Measurements from ENCODE around the gene NDUFS5.
"Not testable (repeated sequence)": the region's sequence is repeated elsewhere in the genome, so short reads cannot be mapped to it uniquely, and the experiment has no call there.

NDUFS5 gene

GRCh38 chr1:39001516-39002421 lies 24.4 kb upstream of the NDUFS5 start:
- DNase-seq (ENCODE audit: low spot score in 2 of 2) (no peak), ATAC-seq (ENCODE audit: low read depth) (no peak)
- H3K36me3 Mint-ChIP-seq = peaks cover 32% of the 10 kb centered on the region
- peaks cover 9% of the 10 kb centered on the region for H3K4me1 Mint-ChIP-seq
- no peaks in the 10 kb centered on the region for H3K9me3 Mint-ChIP-seq
- H3K4me3 Mint-ChIP-seq = no peak overlapping the region
- H3K27me3 Mint-ChIP-seq = no peaks in the 10 kb centered on the region
- peak overlapping the region; percentile 28 for H3K27ac Mint-ChIP-seq

GRCh38 chr1:39003281-39003680 lies 22.9 kb upstream of the NDUFS5 start:
- H3K27ac Mint-ChIP-seq = no peak overlapping the region
- DNase-seq (ENCODE audit: low spot score in 2 of 2) (no peak), ATAC-seq (ENCODE audit: low read depth) (no peak)
- H3K27me3 Mint-ChIP-seq = no peaks in the 10 kb centered on the region
- peaks cover 6% of the 10 kb centered on the region for H3K4me1 Mint-ChIP-seq
- no peaks in the 10 kb centered on the region for H3K9me3 Mint-ChIP-seq
- H3K36me3 Mint-ChIP-seq = peaks cover 33% of the 10 kb centered on the region
- H3K4me3 Mint-ChIP-seq = no peak overlapping the region

GRCh38 chr1:39003794-39004193 lies 22.4 kb upstream of the NDUFS5 start:
- peaks cover 36% of the 10 kb centered on the region for H3K36me3 Mint-ChIP-seq
- H3K27me3 Mint-ChIP-seq = no peaks in the 10 kb centered on the region
- ATAC-seq (ENCODE audit: low read depth) (no peak), DNase-seq (ENCODE audit: low spot score in 2 of 2) (no peak)
- H3K9me3 Mint-ChIP-seq = no peaks in the 10 kb centered on the region
- no peak overlapping the region for H3K27ac Mint-ChIP-seq
- H3K4me3 Mint-ChIP-seq = no peak overlapping the region
- H3K4me1 Mint-ChIP-seq = peaks cover 6% of the 10 kb centered on the region

GRCh38 chr1:39006287-39006686 lies 19.9 kb upstream of the NDUFS5 start:
- Mint-ChIP-seq H3K9me3 (no peaks in the 10 kb centered on the region), H3K27me3 (no peaks in the 10 kb centered on the region), H3K36me3 (peaks cover 30% of the 10 kb centered on the region), H3K4me1 (peaks cover 3% of the 10 kb centered on the region), H3K4me3 (no peak overlapping the region), H3K27ac (peak overlapping the region; percentile 68)
- ATAC-seq (ENCODE audit: low read depth) (no peak), DNase-seq (ENCODE audit: low spot score in 2 of 2) (no peak)

- Mint-ChIP-seq H3K4me1 (no peaks in the 10 kb centered on the region), H3K9me3 (no peaks in the 10 kb centered on the region), H3K4me3 (no peak overlapping the region), H3K27ac (peak overlapping the region; percentile 68), H3K27me3 (no peaks in the 10 kb centered on the region), H3K36me3 (peaks cover 28% of the 10 kb centered on the region)
- DNase-seq (ENCODE audit: low spot score in 2 of 2) (no peak), ATAC-seq (ENCODE audit: low read depth) (no peak)
Measured at GRCh38 chr1:39006726-39007645, 19.2 kb upstream of the NDUFS5 start.

GRCh38 chr1:39014956-39015355 lies 11.2 kb upstream of the NDUFS5 start:
- not testable (repeated sequence) for H3K4me1 Mint-ChIP-seq; H3K4me3 Mint-ChIP-seq; H3K9me3 Mint-ChIP-seq; DNase-seq (ENCODE audit: low spot score in 2 of 2); H3K36me3 Mint-ChIP-seq; ATAC-seq (ENCODE audit: low read depth); H3K27ac Mint-ChIP-seq; H3K27me3 Mint-ChIP-seq

- H3K27ac Mint-ChIP-seq = no peak overlapping the region
- peaks cover 9% of the 10 kb centered on the region for H3K36me3 Mint-ChIP-seq
- no peaks in the 10 kb centered on the region for H3K27me3 Mint-ChIP-seq
- no peak for ATAC-seq (ENCODE audit: low read depth)
- peaks cover 1% of the 10 kb centered on the region for H3K9me3 Mint-ChIP-seq
- no peaks in the 10 kb centered on the region for H3K4me1 Mint-ChIP-seq
- no peak for DNase-seq (ENCODE audit: low spot score in 2 of 2)
- no peak overlapping the region for H3K4me3 Mint-ChIP-seq
Measured at GRCh38 chr1:39016604-39017171, 9.5 kb upstream of the NDUFS5 start.

GRCh38 chr1:39017266-39017665 lies 8.9 kb upstream of the NDUFS5 start:
- ATAC-seq (ENCODE audit: low read depth) = no peak
- H3K27ac Mint-ChIP-seq = no peak overlapping the region
- H3K36me3 Mint-ChIP-seq = peaks cover 4% of the 10 kb centered on the region
- no peak for DNase-seq (ENCODE audit: low spot score in 2 of 2)
- H3K4me1 Mint-ChIP-seq = no peaks in the 10 kb centered on the region
- H3K27me3 Mint-ChIP-seq = peaks cover 1% of the 10 kb centered on the region
- H3K9me3 Mint-ChIP-seq = peaks cover 1% of the 10 kb centered on the region
- H3K4me3 Mint-ChIP-seq = no peak overlapping the region

- not testable (repeated sequence) for ATAC-seq (ENCODE audit: low read depth); H3K27me3 Mint-ChIP-seq; H3K27ac Mint-ChIP-seq; H3K36me3 Mint-ChIP-seq; H3K4me3 Mint-ChIP-seq; H3K4me1 Mint-ChIP-seq; H3K9me3 Mint-ChIP-seq; DNase-seq (ENCODE audit: low spot score in 2 of 2)
Measured at GRCh38 chr1:39020494-39020893, 5.7 kb upstream of the NDUFS5 start.

- peaks cover 6% of the 10 kb centered on the region for H3K4me1 Mint-ChIP-seq
- DNase-seq (ENCODE audit: low spot score in 2 of 2) = no peak
- ATAC-seq (ENCODE audit: low read depth) = no peak
- no peak overlapping the region for H3K27ac Mint-ChIP-seq
- H3K27me3 Mint-ChIP-seq = peaks cover 1% of the 10 kb centered on the region
- no peaks in the 10 kb centered on the region for H3K36me3 Mint-ChIP-seq
- no peak overlapping the region for H3K4me3 Mint-ChIP-seq
- H3K9me3 Mint-ChIP-seq = peaks cover 1% of the 10 kb centered on the region
Measured at GRCh38 chr1:39021426-39021825, 4.7 kb upstream of the NDUFS5 start.

GRCh38 chr1:39023140-39023539 lies 3.0 kb upstream of the NDUFS5 start:
- peaks cover 1% of the 10 kb centered on the region for H3K27me3 Mint-ChIP-seq
- no peak for DNase-seq (ENCODE audit: low spot score in 2 of 2)
- no peak for ATAC-seq (ENCODE audit: low read depth)
- H3K4me3 Mint-ChIP-seq = no peak overlapping the region
- H3K9me3 Mint-ChIP-seq = peaks cover 1% of the 10 kb centered on the region
- no peaks in the 10 kb centered on the region for H3K36me3 Mint-ChIP-seq
- H3K27ac Mint-ChIP-seq = no peak overlapping the region
- peaks cover 13% of the 10 kb centered on the region for H3K4me1 Mint-ChIP-seq

GRCh38 chr1:39026866-39027507 lies 837 bp downstream of the NDUFS5 start:
- H3K27me3 Mint-ChIP-seq = peaks cover under 1% of the 10 kb centered on the region
- no peaks in the 10 kb centered on the region for H3K9me3 Mint-ChIP-seq
- peak overlapping the region; percentile 95 for H3K4me3 Mint-ChIP-seq
- DNase-seq (ENCODE audit: low spot score in 2 of 2) = no peak
- H3K4me1 Mint-ChIP-seq = peaks cover 15% of the 10 kb centered on the region
- peak overlapping the region; percentile 96 for H3K27ac Mint-ChIP-seq
- no peak for ATAC-seq (ENCODE audit: low read depth)
- peaks cover 8% of the 10 kb centered on the region for H3K36me3 Mint-ChIP-seq

GRCh38 chr1:39034114-39034654 lies 8.0 kb downstream of the NDUFS5 start:
- no peak for ATAC-seq (ENCODE audit: low read depth)
- H3K27ac Mint-ChIP-seq = peak overlapping the region; percentile 48
- peaks cover 7% of the 10 kb centered on the region for H3K4me1 Mint-ChIP-seq
- DNase-seq (ENCODE audit: low spot score in 2 of 2) = no peak
- H3K9me3 Mint-ChIP-seq = no peaks in the 10 kb centered on the region
- no peak overlapping the region for H3K4me3 Mint-ChIP-seq
- H3K36me3 Mint-ChIP-seq = peaks cover 18% of the 10 kb centered on the region
- H3K27me3 Mint-ChIP-seq = no peaks in the 10 kb centered on the region

Measured in memory B cell (primary cell).